GM19099 (cell line): ENCODE measurements around the gene OSBP.

Source experiments
- POLR2A ChIP-seq: IDR thresholded peaks from 3 replicates; pipeline ENCODE4 v1.6.1; 2011; ENCODE audit warnings: low read depth; ENCODE audit not compliant: insufficient read length; ENCODE audit errors: extremely low read depth

Gene OSBP

DNA sequence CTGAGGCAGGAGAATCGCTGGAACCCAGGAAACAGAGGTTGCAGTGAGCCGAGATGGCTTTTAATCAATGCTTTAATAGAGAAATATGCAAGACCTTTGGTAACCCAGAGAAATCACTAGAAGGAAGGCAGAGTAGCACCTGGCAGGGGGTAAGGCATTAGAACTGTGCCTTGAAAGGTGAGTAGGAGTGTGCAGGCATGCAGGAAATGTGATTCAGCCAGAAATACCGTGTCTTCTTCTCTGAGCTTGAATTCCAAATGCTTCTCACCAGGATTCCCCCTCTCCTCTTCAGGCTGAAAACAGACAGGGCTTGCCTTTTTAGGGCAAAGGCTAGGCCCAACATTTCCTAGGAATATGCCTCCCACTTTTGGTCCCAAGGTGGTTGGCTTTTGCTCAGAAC lies 53.3 kb downstream of the OSBP start:
- TF ChIP-seq POLR2A: no peak

DNA sequence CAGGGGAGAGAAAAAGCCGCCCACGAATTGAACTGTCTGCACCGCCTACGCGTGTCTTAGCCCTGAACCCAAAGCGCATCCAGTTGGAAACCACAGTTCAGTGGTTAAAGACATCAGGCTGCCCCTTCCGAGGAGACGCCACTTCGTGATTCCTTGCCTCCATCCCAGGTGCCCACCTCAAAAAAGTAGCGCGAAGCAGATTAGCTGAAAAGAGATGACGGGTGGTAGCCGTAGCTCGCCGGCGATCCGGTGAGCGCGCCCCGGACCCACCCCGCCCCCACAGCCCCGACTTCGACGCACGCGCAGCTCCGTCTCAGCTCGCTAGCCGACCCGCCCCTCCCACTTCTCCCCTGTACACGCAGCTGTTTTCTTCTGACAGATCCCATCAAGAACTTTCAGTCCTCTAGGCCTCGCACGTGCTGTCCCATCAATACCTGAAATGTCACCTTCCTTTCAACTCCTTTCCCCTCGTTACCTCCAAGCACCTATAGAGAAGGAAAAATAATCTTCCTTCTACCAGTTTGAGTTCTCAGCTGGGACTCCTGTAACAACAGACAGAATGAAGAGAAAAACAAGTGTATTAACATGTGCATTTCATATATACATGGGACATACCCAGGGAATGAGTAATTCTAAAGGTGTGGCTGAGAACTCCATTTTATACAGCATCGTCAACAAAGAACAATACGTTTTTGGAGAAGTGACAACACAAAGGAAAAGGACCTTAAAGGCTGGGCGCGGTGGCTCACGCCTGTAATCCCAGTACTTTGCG lies 54.7 kb downstream of the OSBP start:
- peak; percentile 48 for TF ChIP-seq POLR2A

GRCh38 chr11:59560290-59560701 lies 55.3 kb downstream of the OSBP start:
- TF ChIP-seq POLR2A: no peak

GRCh38 chr11:59559886-59560285 lies 55.7 kb downstream of the OSBP start:
- no peak for TF ChIP-seq POLR2A

- TF ChIP-seq POLR2A: no peak
These were observed 57.3 kb downstream of the OSBP start for GRCh38 chr11:59558270-59558643.

DNA sequence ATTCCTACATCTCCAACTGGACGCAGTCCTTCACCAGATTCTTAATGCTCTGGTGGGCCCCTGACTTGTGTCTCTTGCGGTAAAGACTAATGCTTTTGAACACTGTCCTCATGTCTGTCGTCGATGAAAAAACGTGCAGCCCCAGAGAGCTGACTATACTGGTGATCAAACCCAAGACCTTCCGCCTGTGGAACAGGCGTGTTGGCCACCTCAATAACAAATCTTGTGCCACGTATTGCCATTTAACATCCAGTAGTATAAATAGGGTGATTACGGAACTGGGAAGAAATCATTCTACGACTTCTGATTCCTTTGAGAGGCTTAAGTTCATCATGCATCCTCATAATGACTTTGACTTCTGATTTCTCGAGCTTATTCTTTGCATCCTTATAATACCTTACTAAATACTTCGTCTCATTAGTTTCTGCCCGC lies 58.6 kb downstream of the OSBP start:
- no peak for TF ChIP-seq POLR2A

DNA sequence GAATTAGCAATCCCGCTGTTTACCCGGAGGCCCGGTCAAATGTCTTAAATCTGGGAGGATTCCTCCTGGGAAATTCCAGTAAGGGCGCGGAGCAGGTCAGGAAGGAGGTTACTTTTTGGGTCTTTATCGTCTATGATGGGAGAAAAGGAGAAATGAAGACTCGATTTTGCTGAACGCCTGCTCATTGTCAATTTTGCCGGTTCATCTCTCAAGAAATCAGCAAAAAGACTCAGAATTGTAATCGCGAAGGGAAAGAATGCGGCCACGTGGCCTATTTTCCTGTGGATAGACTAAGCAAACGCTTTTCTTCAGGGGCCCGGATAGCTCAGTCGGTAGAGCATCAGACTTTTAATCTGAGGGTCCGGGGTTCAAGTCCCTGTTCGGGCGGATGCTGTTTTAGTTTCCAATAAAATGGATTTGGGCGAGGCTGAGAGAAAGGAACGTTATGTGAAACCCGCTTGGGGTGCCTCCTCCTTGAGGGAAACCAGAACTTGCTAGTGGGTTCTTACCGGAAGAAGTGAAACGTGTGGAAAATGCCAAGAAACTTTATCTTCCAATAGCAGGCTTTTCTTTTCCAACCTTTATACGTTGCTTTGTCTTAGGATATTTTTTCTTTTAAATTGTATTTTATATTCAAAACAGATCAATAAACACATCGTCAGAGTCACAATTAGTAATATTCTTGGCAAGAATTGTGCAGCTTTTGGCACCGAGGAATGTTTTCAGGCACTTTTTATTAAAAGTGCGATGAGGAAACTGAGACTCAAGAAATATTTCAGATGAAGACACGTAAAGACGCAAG lies 59.3 kb downstream of the OSBP start:
- no peak for TF ChIP-seq POLR2A

- no peak for TF ChIP-seq POLR2A
These were observed 59.9 kb downstream of the OSBP start for GRCh38 chr11:59555601-59556114.

DNA sequence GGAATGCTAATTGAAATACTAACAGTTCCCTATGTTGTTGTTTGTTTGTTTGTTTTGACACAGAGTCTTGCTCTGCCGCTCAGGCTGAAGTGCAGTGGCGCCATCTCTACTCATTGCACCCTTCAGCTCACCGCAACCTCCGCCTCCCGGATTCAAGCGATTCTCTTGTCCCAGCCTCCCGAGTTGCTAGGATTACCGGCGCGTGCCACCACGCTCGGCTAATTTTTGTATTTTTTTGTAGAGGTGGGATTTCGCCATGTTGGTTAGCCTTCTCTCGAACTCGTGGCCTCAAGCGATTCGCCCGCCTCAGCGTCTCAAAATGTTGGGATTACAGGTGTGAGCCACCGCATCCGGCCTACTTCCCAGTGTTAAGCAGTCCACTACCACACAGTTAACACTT lies 62.3 kb downstream of the OSBP start:
- no peak for TF ChIP-seq POLR2A

- TF ChIP-seq POLR2A: no peak
These were observed 62.7 kb downstream of the OSBP start for GRCh38 chr11:59552844-59553243.

GRCh38 chr11:59551659-59552521 lies 63.7 kb downstream of the OSBP start:
- TF ChIP-seq POLR2A: no peak

GRCh38 chr11:59550842-59551658 lies 64.5 kb downstream of the OSBP start:
- no peak for TF ChIP-seq POLR2A

- TF ChIP-seq POLR2A: no peak
These were observed 65.2 kb downstream of the OSBP start for GRCh38 chr11:59550368-59550841.

GRCh38 chr11:59548309-59548656 lies 67.3 kb downstream of the OSBP start:
- TF ChIP-seq POLR2A: no peak
